Measurements from ENCODE around the gene SHISA9. TPM values are rescaled to one million over a fixed set of nuclear protein-coding genes. Genes with fewer than 3 reads are reported as not detected.

The SHISA9 gene
- total RNA-seq, 3 donors from 2014 or later (not counting 1 experiment from before 2014, with no cell fraction given): 0.05 TPM; not detected in 2

DNA sequence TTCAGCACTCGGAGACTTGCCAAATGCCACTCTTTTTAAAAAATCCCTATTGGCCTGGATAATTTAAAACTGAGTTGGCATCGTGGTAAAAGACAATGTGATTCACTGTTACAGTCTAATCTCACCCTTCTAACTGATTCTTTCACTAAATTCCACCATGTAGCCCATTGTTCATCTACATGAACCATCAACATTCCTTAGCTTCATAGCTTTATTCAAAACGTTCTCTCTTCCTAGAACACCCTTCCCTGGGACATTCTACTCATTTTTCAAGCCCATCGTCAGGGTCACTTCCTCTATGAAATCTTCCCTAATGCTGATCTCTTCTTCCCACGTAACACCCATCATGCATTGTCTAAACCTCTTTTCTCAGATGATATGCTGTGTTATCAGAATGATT lies 15.7 kb upstream of the SHISA9 start:
- TF ChIP-seq, protein P1, sequence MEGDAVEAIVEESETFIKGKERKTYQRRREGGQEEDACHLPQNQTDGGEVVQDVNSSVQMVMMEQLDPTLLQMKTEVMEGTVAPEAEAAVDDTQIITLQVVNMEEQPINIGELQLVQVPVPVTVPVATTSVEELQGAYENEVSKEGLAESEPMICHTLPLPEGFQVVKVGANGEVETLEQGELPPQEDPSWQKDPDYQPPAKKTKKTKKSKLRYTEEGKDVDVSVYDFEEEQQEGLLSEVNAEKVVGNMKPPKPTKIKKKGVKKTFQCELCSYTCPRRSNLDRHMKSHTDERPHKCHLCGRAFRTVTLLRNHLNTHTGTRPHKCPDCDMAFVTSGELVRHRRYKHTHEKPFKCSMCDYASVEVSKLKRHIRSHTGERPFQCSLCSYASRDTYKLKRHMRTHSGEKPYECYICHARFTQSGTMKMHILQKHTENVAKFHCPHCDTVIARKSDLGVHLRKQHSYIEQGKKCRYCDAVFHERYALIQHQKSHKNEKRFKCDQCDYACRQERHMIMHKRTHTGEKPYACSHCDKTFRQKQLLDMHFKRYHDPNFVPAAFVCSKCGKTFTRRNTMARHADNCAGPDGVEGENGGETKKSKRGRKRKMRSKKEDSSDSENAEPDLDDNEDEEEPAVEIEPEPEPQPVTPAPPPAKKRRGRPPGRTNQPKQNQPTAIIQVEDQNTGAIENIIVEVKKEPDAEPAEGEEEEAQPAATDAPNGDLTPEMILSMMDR (IDR thresholded peaks at IDR 0.05): no peak
- no peaks in the 10 kb centered on the region for H3K4me1 ChIP-seq (ENCODE audit: control insufficient read depth, insufficient read depth, low read length)
- WGBS (ENCODE audit: insufficient coverage): 72% methylated on average over 5 of the region's 5 CpGs

DNA sequence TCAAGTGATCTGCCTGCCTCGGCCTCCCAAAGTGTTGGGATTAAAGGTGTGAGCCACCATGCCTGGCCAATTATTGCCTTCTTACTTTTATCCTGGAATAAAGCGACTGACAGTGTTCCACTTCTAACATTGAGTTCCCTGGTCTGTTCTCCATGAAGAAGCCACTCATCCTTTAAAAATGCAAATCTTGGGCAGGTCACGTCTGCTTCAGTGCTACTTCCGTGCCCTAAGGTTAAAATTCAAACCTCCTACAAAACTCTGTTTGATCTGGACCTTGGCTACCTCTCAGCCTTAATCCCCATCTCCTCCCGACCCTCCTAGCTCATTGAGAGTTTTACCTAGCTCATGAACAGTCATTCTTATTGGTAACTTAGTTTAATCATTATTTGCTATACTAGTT lies 9.6 kb upstream of the SHISA9 start:
- H3K27ac ChIP-seq (ENCODE audit: low read length): no peak overlapping the region
- no peaks in the 10 kb centered on the region for H3K9me3 Mint-ChIP-seq
- H3K36me3 Mint-ChIP-seq: no peaks in the 10 kb centered on the region
- H3K9me3 ChIP-seq (ENCODE audit: control insufficient read depth, insufficient read depth, low read length): no peaks in the 10 kb centered on the region
- no peaks in the 10 kb centered on the region for H3K36me3 ChIP-seq (ENCODE audit: control insufficient read depth, insufficient read depth, low read length)
- H3K4me1 Mint-ChIP-seq: no peaks in the 10 kb centered on the region
- intact Hi-C loops (cut with micrococcal nuclease): no loop called here
- peaks cover 13 to 14% of the 10 kb centered on the region in 2 donors for H3K27me3 Mint-ChIP-seq (ENCODE audit: low read depth in 2 of 2)
- H3K4me3 Mint-ChIP-seq: no peak overlapping the region
- no peak overlapping the region for H3K27ac Mint-ChIP-seq
- H3K4me3 ChIP-seq (ENCODE audit: low read length): no peak overlapping the region
- ATAC-seq: no peak
- H3K27me3 ChIP-seq (ENCODE audit: control insufficient read depth, insufficient read depth, low read length): no peaks in the 10 kb centered on the region
- TF ChIP-seq, protein P1 (IDR thresholded peaks at IDR 0.05): no peak
- no peaks in the 10 kb centered on the region for H3K4me1 ChIP-seq (ENCODE audit: control insufficient read depth, insufficient read depth, low read length)
- DNase-seq: no peak
- WGBS (ENCODE audit: insufficient coverage): 84% methylated on average over 5 of the region's 5 CpGs

More for the DNA sequence above, 15.7 kb upstream of the SHISA9 start:
- ATAC-seq: no peak
- H3K4me1 Mint-ChIP-seq: no peaks in the 10 kb centered on the region
- Histone ChIP-seq H3K4me3 (ENCODE audit: low read length) (no peak overlapping the region), H3K9me3 (ENCODE audit: control insufficient read depth, insufficient read depth, low read length) (no peaks in the 10 kb centered on the region), H3K27me3 (ENCODE audit: control insufficient read depth, insufficient read depth, low read length) (no peaks in the 10 kb centered on the region), H3K36me3 (ENCODE audit: control insufficient read depth, insufficient read depth, low read length) (no peaks in the 10 kb centered on the region), H3K27ac (ENCODE audit: low read length) (no peak overlapping the region)
- no peaks in the 10 kb centered on the region for H3K9me3 Mint-ChIP-seq
- peaks cover 6 to 17% of the 10 kb centered on the region in 2 donors for H3K27me3 Mint-ChIP-seq (ENCODE audit: low read depth in 2 of 2)
- H3K4me3 Mint-ChIP-seq: no peak overlapping the region
- no peak overlapping the region for H3K27ac Mint-ChIP-seq
- intact Hi-C loops (cut with micrococcal nuclease): no loop called here
- no peaks in the 10 kb centered on the region for H3K36me3 Mint-ChIP-seq
- DNase-seq: no peak

DNA sequence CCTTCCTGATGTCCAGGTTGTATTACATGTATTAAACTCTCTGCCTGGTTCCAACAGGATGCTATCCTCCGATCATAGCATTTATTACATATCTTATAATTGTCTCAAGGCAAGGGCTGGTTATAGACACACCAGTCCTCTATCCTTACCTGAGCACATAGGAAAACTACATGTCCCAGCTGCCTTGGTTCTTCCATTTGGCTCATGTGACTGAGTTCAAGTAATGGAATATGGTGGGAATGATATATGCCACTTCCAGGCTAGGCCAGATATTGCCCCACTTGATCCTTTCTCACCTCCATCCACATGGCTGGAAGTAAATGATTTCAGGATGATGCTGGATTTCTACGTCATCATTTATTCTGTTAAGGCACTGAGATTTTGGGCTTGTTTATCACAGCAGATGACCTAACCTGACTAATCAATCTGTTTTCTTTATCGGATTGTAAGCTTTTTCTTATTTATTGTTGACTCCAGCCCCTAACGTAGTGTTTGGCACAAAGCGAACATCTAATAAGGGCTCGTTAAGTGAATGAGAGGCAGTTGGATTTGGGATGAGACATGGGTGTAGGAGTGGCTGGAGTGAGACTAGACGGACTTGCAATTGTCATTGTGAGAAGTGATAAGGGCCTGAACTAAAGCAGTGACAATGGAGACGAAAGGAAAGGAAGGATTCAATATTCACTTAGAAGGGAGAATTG lies 8.2 kb upstream of the SHISA9 start:
- no peaks in the 10 kb centered on the region for H3K36me3 ChIP-seq (ENCODE audit: control insufficient read depth, insufficient read depth, low read length)
- no peak for DNase-seq
- no peaks in the 10 kb centered on the region for H3K9me3 ChIP-seq (ENCODE audit: control insufficient read depth, insufficient read depth, low read length)
- Mint-ChIP-seq H3K27me3 (ENCODE audit: low read depth in 2 of 2) (peaks cover 11% of the 10 kb centered on the region in 2 donors), H3K36me3 (no peaks in the 10 kb centered on the region), H3K27ac (no peak overlapping the region), H3K4me3 (no peak overlapping the region), H3K9me3 (no peaks in the 10 kb centered on the region), H3K4me1 (no peaks in the 10 kb centered on the region)
- no peak overlapping the region for H3K27ac ChIP-seq (ENCODE audit: low read length)
- H3K4me3 ChIP-seq (ENCODE audit: low read length): no peak overlapping the region
- TF ChIP-seq, protein P1 (IDR thresholded peaks at IDR 0.05): no peak
- no peak for ATAC-seq
- 92% methylated on average over 8 of the region's 8 CpGs for WGBS (ENCODE audit: insufficient coverage)
- no peaks in the 10 kb centered on the region for H3K4me1 ChIP-seq (ENCODE audit: control insufficient read depth, insufficient read depth, low read length)
- H3K27me3 ChIP-seq (ENCODE audit: control insufficient read depth, insufficient read depth, low read length): no peaks in the 10 kb centered on the region
- intact Hi-C loops (cut with micrococcal nuclease): no loop called here

DNA sequence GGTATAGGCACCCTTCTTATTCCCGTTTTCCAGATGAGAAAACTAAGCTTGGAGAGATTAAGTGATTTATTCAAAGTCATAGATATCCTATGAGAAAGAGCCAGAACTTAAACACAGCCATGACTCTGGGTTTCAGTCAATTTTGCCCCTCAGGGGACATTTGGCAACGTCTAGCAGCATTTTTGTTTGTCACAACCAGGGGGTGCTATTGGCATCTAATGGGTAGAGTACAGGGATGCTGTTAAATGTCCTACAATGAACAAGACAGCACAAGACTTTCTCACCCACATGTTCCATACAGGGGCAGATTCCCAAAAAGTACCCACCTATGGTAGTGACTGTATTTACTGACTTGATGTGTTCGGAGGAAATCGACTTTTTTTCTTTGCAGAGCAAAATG lies 4.8 kb upstream of the SHISA9 start:
- H3K27ac ChIP-seq (ENCODE audit: low read length): no peak overlapping the region
- H3K4me3 Mint-ChIP-seq: no peak overlapping the region
- ATAC-seq (no peak), DNase-seq (no peak)
- H3K27me3 Mint-ChIP-seq (ENCODE audit: low read depth in 2 of 2): peaks cover 23 to 36% of the 10 kb centered on the region in 2 donors
- no peaks in the 10 kb centered on the region for H3K9me3 Mint-ChIP-seq
- H3K36me3 Mint-ChIP-seq: no peaks in the 10 kb centered on the region
- H3K4me3 ChIP-seq (ENCODE audit: low read length): no peak overlapping the region
- intact Hi-C loops (cut with micrococcal nuclease): no loop called here
- H3K4me1 ChIP-seq (ENCODE audit: control insufficient read depth, insufficient read depth, low read length): no peaks in the 10 kb centered on the region
- no peak overlapping the region for H3K27ac Mint-ChIP-seq
- H3K27me3 ChIP-seq (ENCODE audit: control insufficient read depth, insufficient read depth, low read length): peaks cover 3% of the 10 kb centered on the region
- TF ChIP-seq, protein P1 (IDR thresholded peaks at IDR 0.05): no peak
- H3K9me3 ChIP-seq (ENCODE audit: control insufficient read depth, insufficient read depth, low read length): no peaks in the 10 kb centered on the region
- no peaks in the 10 kb centered on the region for H3K4me1 Mint-ChIP-seq
- WGBS (ENCODE audit: insufficient coverage): 49% methylated on average over 4 of the region's 4 CpGs
- no peaks in the 10 kb centered on the region for H3K36me3 ChIP-seq (ENCODE audit: control insufficient read depth, insufficient read depth, low read length)
